Mucosa of descending colon (tissue), 3 donors: ENCODE results near the gene EDEM1. TPM values are rescaled to one million over a fixed set of nuclear protein-coding genes. Genes with fewer than 3 reads are reported as not detected.
"Not testable (repeated sequence)": the region's sequence is repeated elsewhere in the genome, so short reads cannot be mapped to it uniquely, and the experiment has no call there.

Source experiments
- ATAC-seq: fragments of 200-7000 bp; cut with Tn5 transposase; one replicate; pipeline ENCODE4 v1.9.1; 2020; ENCODE audit warnings: mild to moderate bottlenecking, moderate library complexity
- DNase-seq, 3 donors: peaks; one replicate each; pipeline ENCODE4 v3.0.0-alpha.2; 2020
- H3K36me3 ChIP-seq: fragments of 200-600 bp; one replicate; pipeline ENCODE4 v1.8.0; 2021; ENCODE audit warnings: low read depth, mild to moderate bottlenecking
- H3K4me1 ChIP-seq: fragments of 200-600 bp; one replicate; pipeline ENCODE4 v1.8.0; 2021; ENCODE audit warnings: low read depth, mild to moderate bottlenecking
- H3K4me3 ChIP-seq: fragments of 200-600 bp; one replicate; pipeline ENCODE4 v1.8.0; 2021; ENCODE audit warnings: mild to moderate bottlenecking
- H3K9me3 ChIP-seq: fragments of 200-600 bp; one replicate; pipeline ENCODE4 v1.8.0; 2021; ENCODE audit warnings: mild to moderate bottlenecking
- CTCF ChIP-seq: fragments of 200-600 bp; IDR thresholded peaks from one replicate; pipeline ENCODE4 v1.8.0; 2022; ENCODE audit warnings: antibody characterized with exemption, mild to moderate bottlenecking
- intact Hi-C, 2 donors: fragments of 100-400 bp; cut with DNase I in 1 of 2; cut with micrococcal nuclease in 1 of 2; formaldehyde crosslinking; loops; one replicate each; pipeline versions ENCODE4 v1.11.0 to v1.11.1; 2022; cut with DNase I, micrococcal nuclease
- total RNA-seq, 3 donors: library from RNA; stranded (reverse); fragmentation: NEBNext Ultra II Directional in 2 of 3; extraction: Animal tissue kit (Norgen Biotek cat#: 25700) in 2 of 3; gene quantifications; one replicate each; pipeline versions ENCODE4 v1.2.1 to v1.2.4, GENCODE V29; 2021 to 2023
- donor health status: DM: no; HTN: no; CAD: no; lungs with moderate emphysema.
- donor health status: DM: no; HTN: no; CAD: no.
- donor health status: DM: no; HTN: yes; CAD: no.

The EDEM1 gene
- total RNA-seq, 3 donors from 2014 or later: 30.3 to 52.6 (median 45.4) TPM

DNA sequence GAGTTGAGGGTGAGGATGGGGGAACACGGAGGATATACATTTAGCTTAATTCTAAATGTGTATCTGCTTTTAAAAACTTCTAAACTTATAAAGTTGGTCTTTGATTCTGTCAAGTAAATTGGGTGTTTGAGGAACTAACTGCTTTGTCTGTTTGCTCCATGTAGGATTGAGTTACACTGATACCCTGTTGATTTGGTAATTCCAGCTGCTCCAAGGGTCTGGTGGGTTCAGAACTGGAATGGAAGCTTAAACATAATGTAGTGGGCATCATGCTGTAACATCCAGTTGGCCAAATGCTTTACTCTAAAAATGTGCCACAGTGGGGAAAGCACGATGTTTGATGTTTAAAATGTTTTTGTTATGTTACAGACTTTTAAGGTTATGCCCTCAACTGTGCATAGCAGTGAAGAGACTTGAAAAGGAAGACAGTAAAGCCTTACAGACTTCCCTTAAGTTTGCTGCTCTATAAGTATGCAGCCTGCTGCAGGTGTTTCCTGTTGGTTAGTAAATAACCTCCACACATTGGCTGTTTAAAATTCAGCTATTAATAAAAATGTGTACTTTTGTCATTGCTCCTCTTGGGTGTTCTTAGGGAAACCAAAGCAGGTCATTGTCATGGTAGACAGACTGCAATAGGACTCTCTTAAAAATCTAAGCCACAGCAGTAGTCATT, 5.9 kb upstream of the EDEM1 start:
- peak; percentile 54 for ATAC-seq
- no peak for TF ChIP-seq CTCF
- intact Hi-C loops: loop anchor here in 1 of 2 donors (10.0 kb wide), 1 partner anchor 57 kb away; the partner anchor contains the start of gene ARL8B
- Histone ChIP-seq H3K4me1 (peaks cover 5% of the 10 kb centered on the region), H3K9me3 (no peaks in the 10 kb centered on the region), H3K36me3 (no peaks in the 10 kb centered on the region), H3K4me3 (no peak overlapping the region)
- DNase-seq: no peak

GRCh38 chr3:5183714-5184113, 3.8 kb upstream of the EDEM1 start:
- intact Hi-C loops: loop anchor here in 1 of 2 donors (10.0 kb wide), 1 partner anchor 59 kb away; the partner anchor contains the start of gene ARL8B

DNA sequence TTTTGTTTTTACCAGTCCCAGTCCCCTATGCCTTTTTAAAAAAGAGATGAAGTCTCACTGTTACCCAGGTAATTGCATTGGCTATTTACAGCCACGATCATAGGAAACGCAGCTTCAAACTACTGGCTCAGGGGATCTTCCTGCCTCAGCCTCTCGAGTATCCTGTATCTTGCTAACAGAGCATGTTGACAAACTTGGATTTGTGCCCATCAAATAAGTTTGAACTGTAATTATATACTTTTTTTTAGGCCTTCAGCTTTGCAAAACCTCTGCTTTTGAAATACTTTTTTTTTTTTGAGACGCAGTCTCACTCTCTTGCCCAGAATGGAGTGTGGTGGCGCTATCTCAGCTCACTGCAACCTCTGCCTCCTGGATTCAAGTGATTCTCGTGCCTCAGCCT, 3.0 kb upstream of the EDEM1 start:
- Histone ChIP-seq H3K4me3 (no peak overlapping the region), H3K36me3 (no peaks in the 10 kb centered on the region), H3K9me3 (no peaks in the 10 kb centered on the region), H3K4me1 (peaks cover 13% of the 10 kb centered on the region)
- DNase-seq: no peak
- no peak for TF ChIP-seq CTCF
- ATAC-seq: no peak
- intact Hi-C loops: loop anchor here in 1 of 2 donors (10.0 kb wide), 1 partner anchor 60 kb away; the partner anchor contains the start of gene ARL8B

More at GRCh38 chr3:5183714-5184113, 3.8 kb upstream of the EDEM1 start:
- not testable (repeated sequence) for ATAC-seq, H3K9me3 ChIP-seq, H3K4me1 ChIP-seq, H3K4me3 ChIP-seq, DNase-seq, H3K36me3 ChIP-seq

- Histone ChIP-seq H3K9me3 (no peaks in the 10 kb centered on the region), H3K36me3 (no peaks in the 10 kb centered on the region), H3K4me1 (peaks cover 15% of the 10 kb centered on the region), H3K4me3 (no peak overlapping the region)
- no peak for ATAC-seq
- no peak for DNase-seq
- intact Hi-C loops: loop anchor here in 1 of 2 donors (10.0 kb wide), 1 partner anchor 60 kb away; the partner anchor contains the start of gene ARL8B
- no peak for TF ChIP-seq CTCF
Observed at GRCh38 chr3:5185093-5185673, 2.3 kb upstream of the EDEM1 start.

GRCh38 chr3:5186089-5186857, 1.2 kb upstream of the EDEM1 start:
- no peak overlapping the region for H3K4me3 ChIP-seq
- no peak for ATAC-seq
- H3K36me3 ChIP-seq: no peaks in the 10 kb centered on the region
- H3K9me3 ChIP-seq: no peaks in the 10 kb centered on the region
- peaks cover 26% of the 10 kb centered on the region for H3K4me1 ChIP-seq
- no peak for TF ChIP-seq CTCF
- no peak for DNase-seq
- intact Hi-C loops: loop anchor here in 1 of 2 donors (10.0 kb wide), 1 partner anchor 61 kb away; the partner anchor contains the start of gene ARL8B

DNA sequence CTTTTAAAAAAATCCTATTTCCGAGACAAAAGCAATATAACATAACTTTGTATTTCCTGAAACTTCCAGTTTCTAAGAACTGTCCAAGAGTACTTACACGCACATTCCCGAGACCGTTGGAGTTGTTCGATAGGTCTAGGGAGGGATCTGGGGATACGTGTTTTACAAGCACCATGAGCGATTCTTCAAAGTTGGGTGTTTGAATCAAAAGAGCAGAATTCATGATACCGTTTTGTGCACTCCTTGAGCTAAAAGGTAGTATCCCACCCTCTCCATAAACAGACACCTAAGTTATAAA, 700 bp upstream of the EDEM1 start:
- ATAC-seq: no peak
- H3K9me3 ChIP-seq: no peaks in the 10 kb centered on the region
- intact Hi-C loops: loop anchor here in 1 of 2 donors (10.0 kb wide), 1 partner anchor 62 kb away; the partner anchor contains the start of gene ARL8B
- peaks cover 31% of the 10 kb centered on the region for H3K4me1 ChIP-seq
- H3K36me3 ChIP-seq: no peaks in the 10 kb centered on the region
- no peak for TF ChIP-seq CTCF
- DNase-seq: no peak
- no peak overlapping the region for H3K4me3 ChIP-seq
